Non-pigmented ciliary epithelial cell (primary cell): ENCODE results near the gene NELL2.
"Not testable (repeated sequence)": the region's sequence is repeated elsewhere in the genome, so short reads cannot be mapped to it uniquely, and the experiment has no call there.

Source experiments
- DNase-seq: peaks from one replicate; pipeline ENCODE4 v3.0.0-alpha.2; 2010; ENCODE audit warnings: low read depth

NELL2 gene

GRCh38 chr12:44694017-44694416 lies 182.1 kb downstream of the NELL2 start:
- DNase-seq = no peak

GRCh38 chr12:44689587-44689986 lies 186.5 kb downstream of the NELL2 start:
- no peak for DNase-seq

GRCh38 chr12:44686821-44687432 lies 189.2 kb downstream of the NELL2 start:
- not testable (repeated sequence) for DNase-seq

GRCh38 chr12:44677724-44678123 lies 198.4 kb downstream of the NELL2 start:
- no peak for DNase-seq

- DNase-seq = no peak
Measured at GRCh38 chr12:44674875-44675274, 201.2 kb downstream of the NELL2 start.

GRCh38 chr12:44673811-44674210 lies 202.3 kb downstream of the NELL2 start:
- no peak for DNase-seq

- no peak for DNase-seq
Measured at GRCh38 chr12:44672042-44672441, 204.1 kb downstream of the NELL2 start.

GRCh38 chr12:44668443-44668842 lies 207.7 kb downstream of the NELL2 start:
- DNase-seq = no peak

- DNase-seq = no peak
Measured at GRCh38 chr12:44667461-44667860, 208.7 kb downstream of the NELL2 start.

GRCh38 chr12:44663291-44663690 lies 212.8 kb downstream of the NELL2 start:
- no peak for DNase-seq

GRCh38 chr12:44655846-44656245 lies 220.3 kb downstream of the NELL2 start:
- no peak for DNase-seq

GRCh38 chr12:44654646-44655639 lies 221.2 kb downstream of the NELL2 start:
- DNase-seq = no peak

GRCh38 chr12:44653861-44654527 lies 222.1 kb downstream of the NELL2 start:
- DNase-seq = no peak

- DNase-seq = no peak
Measured at GRCh38 chr12:44649693-44650092, 226.4 kb downstream of the NELL2 start.

GRCh38 chr12:44647917-44648690 lies 228.0 kb downstream of the NELL2 start:
- no peak for DNase-seq

GRCh38 chr12:44640427-44641190 lies 235.5 kb downstream of the NELL2 start:
- DNase-seq = no peak

- DNase-seq = no peak
Measured at GRCh38 chr12:44637875-44638274, 238.2 kb downstream of the NELL2 start.

GRCh38 chr12:44628180-44628579 lies 247.9 kb downstream of the NELL2 start:
- DNase-seq = no peak

GRCh38 chr12:44627387-44628166 lies 248.5 kb downstream of the NELL2 start:
- no peak for DNase-seq

- no peak for DNase-seq
Measured at GRCh38 chr12:44626883-44627282, 249.2 kb downstream of the NELL2 start.
